Adipocyte (in vitro differentiated cells): ENCODE measurements around the gene CD79A.

ENCODE experiments used
- DNase-seq: peaks from one replicate; pipeline ENCODE4 v3.0.0-alpha.2; 2015; ENCODE audit warnings: low read depth
- H3K27me3 ChIP-seq: replicated peaks from 2 replicates; pipeline ENCODE4 v1.7.0; 2013; ENCODE audit warnings: mild to moderate bottlenecking, low read length, moderate library complexity; ENCODE audit not compliant: control insufficient read depth, insufficient read depth
- H3K36me3 ChIP-seq: 2 replicates; pipeline ENCODE4 v1.7.0; 2013; ENCODE audit warnings: low read length, mild to moderate bottlenecking, moderate library complexity; ENCODE audit not compliant: control insufficient read depth, insufficient read depth, severe bottlenecking
- H3K4me1 ChIP-seq: 2 replicates; pipeline ENCODE4 v1.7.0; 2013; ENCODE audit warnings: mild to moderate bottlenecking, low read length, moderate library complexity; ENCODE audit not compliant: control insufficient read depth, insufficient read depth
- H3K4me3 ChIP-seq: 2 replicates; pipeline ENCODE4 v1.7.0; 2013; ENCODE audit warnings: mild to moderate bottlenecking, low read length, moderate library complexity
- H3K9ac ChIP-seq: 2 replicates; pipeline ENCODE4 v1.7.0; 2013; ENCODE audit warnings: mild to moderate bottlenecking, low read length, moderate library complexity
- H3K9me3 ChIP-seq: 2 replicates; pipeline ENCODE4 v1.7.0; 2013; ENCODE audit warnings: mild to moderate bottlenecking, low read length, moderate library complexity; ENCODE audit not compliant: control insufficient read depth

The CD79A gene

GRCh38 chr19:41901707-41902360 is 24.8 kb downstream of the CD79A start:
- no peak for DNase-seq
- no peak overlapping the region for H3K4me3 ChIP-seq
- peaks cover 19% of the 10 kb centered on the region for H3K4me1 ChIP-seq
- no peaks in the 10 kb centered on the region for H3K27me3 ChIP-seq
- no peaks in the 10 kb centered on the region for H3K9me3 ChIP-seq
- peaks cover 66% of the 10 kb centered on the region for H3K36me3 ChIP-seq
- no peak overlapping the region for H3K9ac ChIP-seq

GRCh38 chr19:41902594-41902993 is 25.5 kb downstream of the CD79A start:
- Histone ChIP-seq H3K36me3 (peaks cover 70% of the 10 kb centered on the region), H3K9ac (no peak overlapping the region), H3K4me1 (peaks cover 17% of the 10 kb centered on the region), H3K9me3 (no peaks in the 10 kb centered on the region), H3K4me3 (no peak overlapping the region), H3K27me3 (no peaks in the 10 kb centered on the region)
- DNase-seq = no peak

- Histone ChIP-seq H3K9ac (no peak overlapping the region), H3K4me1 (peaks cover 9% of the 10 kb centered on the region), H3K27me3 (no peaks in the 10 kb centered on the region), H3K4me3 (no peak overlapping the region), H3K9me3 (no peaks in the 10 kb centered on the region), H3K36me3 (peaks cover 70% of the 10 kb centered on the region)
- no peak for DNase-seq
Measured at GRCh38 chr19:41903193-41903953, 26.3 kb downstream of the CD79A start.

- Histone ChIP-seq H3K36me3 (peaks cover 67% of the 10 kb centered on the region), H3K4me3 (no peak overlapping the region), H3K27me3 (no peaks in the 10 kb centered on the region), H3K9ac (no peak overlapping the region), H3K4me1 (peaks cover under 1% of the 10 kb centered on the region), H3K9me3 (no peaks in the 10 kb centered on the region)
- no peak for DNase-seq
Measured at GRCh38 chr19:41904118-41904870, 27.2 kb downstream of the CD79A start.

GRCh38 chr19:41905273-41906002 is 28.4 kb downstream of the CD79A start:
- no peaks in the 10 kb centered on the region for H3K27me3 ChIP-seq
- H3K9me3 ChIP-seq = no peaks in the 10 kb centered on the region
- H3K4me3 ChIP-seq = no peak overlapping the region
- no peak for DNase-seq
- peaks cover 57% of the 10 kb centered on the region for H3K36me3 ChIP-seq
- no peaks in the 10 kb centered on the region for H3K4me1 ChIP-seq
- H3K9ac ChIP-seq = no peak overlapping the region

GRCh38 chr19:41906271-41906670 is 29.2 kb downstream of the CD79A start:
- Histone ChIP-seq H3K9ac (no peak overlapping the region), H3K9me3 (no peaks in the 10 kb centered on the region), H3K4me3 (no peak overlapping the region), H3K27me3 (no peaks in the 10 kb centered on the region), H3K4me1 (no peaks in the 10 kb centered on the region), H3K36me3 (peaks cover 55% of the 10 kb centered on the region)
- DNase-seq = no peak

- H3K27me3 ChIP-seq = peaks cover 5% of the 10 kb centered on the region
- H3K36me3 ChIP-seq = peaks cover 47% of the 10 kb centered on the region
- H3K9ac ChIP-seq = no peak overlapping the region
- H3K9me3 ChIP-seq = no peaks in the 10 kb centered on the region
- no peak for DNase-seq
- H3K4me1 ChIP-seq = no peaks in the 10 kb centered on the region
- H3K4me3 ChIP-seq = no peak overlapping the region
Measured at GRCh38 chr19:41906916-41907680, 30.0 kb downstream of the CD79A start.

GRCh38 chr19:41907994-41908615 is 31.0 kb downstream of the CD79A start:
- Histone ChIP-seq H3K9me3 (no peaks in the 10 kb centered on the region), H3K9ac (no peak overlapping the region), H3K4me1 (no peaks in the 10 kb centered on the region), H3K27me3 (peaks cover 9% of the 10 kb centered on the region), H3K4me3 (no peak overlapping the region), H3K36me3 (peaks cover 37% of the 10 kb centered on the region)
- no peak for DNase-seq

GRCh38 chr19:41908724-41909464 is 31.8 kb downstream of the CD79A start:
- H3K9ac ChIP-seq = no peak overlapping the region
- H3K9me3 ChIP-seq = no peaks in the 10 kb centered on the region
- H3K4me1 ChIP-seq = no peaks in the 10 kb centered on the region
- peaks cover 15% of the 10 kb centered on the region for H3K27me3 ChIP-seq
- DNase-seq = no peak
- H3K4me3 ChIP-seq = no peak overlapping the region
- peaks cover 29% of the 10 kb centered on the region for H3K36me3 ChIP-seq

GRCh38 chr19:41909706-41910105 is 32.6 kb downstream of the CD79A start:
- DNase-seq = no peak
- Histone ChIP-seq H3K27me3 (peaks cover 21% of the 10 kb centered on the region), H3K4me1 (no peaks in the 10 kb centered on the region), H3K9me3 (no peaks in the 10 kb centered on the region), H3K9ac (no peak overlapping the region), H3K4me3 (no peak overlapping the region), H3K36me3 (peaks cover 21% of the 10 kb centered on the region)
